ENCODE measurements around the gene DDA1.
"Not testable (repeated sequence)": the region's sequence is repeated elsewhere in the genome, so short reads cannot be mapped to it uniquely, and the experiment has no call there.

The DDA1 gene

DNA sequence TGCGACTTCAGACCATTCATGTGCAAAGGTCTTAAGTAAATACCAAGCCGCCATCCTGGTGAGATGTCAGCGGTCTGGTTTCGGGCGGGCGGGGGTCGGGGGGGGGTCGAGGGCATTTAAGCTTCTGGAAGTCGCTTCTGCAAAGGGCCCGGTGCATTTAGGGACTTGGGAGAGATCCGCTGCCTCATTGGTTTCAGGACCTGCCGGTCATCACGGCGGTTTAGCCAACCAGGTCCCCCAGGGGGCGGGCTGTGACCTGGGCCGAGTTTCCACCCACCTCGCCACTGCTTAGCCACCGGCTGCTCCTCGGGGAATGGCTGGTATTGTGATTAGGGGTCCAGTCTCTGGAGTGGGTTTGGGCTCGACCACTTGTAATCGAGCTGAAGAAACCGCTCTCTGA, 19.9 kb upstream of the DDA1 start:
- DNase-seq: no peak

DNA sequence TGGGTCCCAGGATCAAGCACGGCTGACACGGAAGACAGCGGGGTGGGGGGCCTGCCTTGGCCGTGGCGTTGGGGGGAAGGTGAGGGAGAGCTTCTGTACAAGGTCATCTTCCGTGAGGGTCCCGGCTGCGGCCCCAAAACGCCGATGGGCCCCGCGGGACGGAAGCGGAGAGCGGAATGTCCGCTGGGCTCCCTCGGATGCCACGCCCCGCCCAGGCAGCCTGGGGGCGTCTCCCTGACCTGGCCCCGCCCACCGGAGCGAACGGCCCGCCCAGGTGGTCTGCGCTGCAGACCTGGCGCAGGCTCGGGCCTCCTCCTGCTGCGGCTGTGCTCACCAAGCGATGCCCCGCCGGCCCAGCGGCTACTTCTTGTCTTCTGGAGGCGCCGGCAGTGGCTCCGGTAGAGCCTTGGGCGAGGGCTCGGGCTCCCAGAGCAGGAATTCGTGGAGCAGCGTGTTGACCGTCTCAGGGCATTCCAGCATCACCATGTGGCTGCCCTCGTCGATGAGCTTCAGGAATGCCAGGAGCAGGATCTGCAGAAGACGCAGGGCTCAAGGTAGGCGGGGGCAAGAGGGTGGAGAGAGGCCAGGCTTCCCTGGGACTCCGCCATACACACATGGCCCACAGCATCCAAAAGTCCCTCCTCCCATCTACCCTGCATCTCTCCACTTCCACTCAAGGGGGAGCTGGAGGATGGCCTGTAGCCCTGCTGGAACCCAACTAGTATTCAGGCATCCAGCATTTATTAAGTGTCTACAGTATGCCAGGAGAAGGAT, 16.9 kb upstream of the DDA1 start:
- DNase-seq: no peak

DNA sequence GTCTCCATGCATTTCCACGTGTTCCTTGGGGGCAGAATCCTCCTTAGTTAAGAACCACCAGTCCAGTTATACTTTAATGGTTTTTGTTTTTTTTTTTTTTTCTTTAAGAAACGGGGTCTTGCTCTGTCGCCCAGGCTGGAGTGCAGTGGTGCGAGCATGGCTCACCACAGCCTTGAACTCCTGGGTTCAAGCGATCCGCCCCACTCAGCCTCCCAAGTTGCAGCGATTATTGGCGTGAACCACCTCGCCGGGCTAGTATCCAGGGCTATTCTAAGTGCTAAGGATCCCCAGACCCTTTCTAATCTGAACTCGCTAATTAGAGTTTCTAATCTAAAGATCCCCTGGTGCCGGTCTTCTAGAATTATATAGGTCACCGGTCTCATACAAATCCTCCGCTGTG, 15.8 kb upstream of the DDA1 start:
- no peak for DNase-seq

DNA sequence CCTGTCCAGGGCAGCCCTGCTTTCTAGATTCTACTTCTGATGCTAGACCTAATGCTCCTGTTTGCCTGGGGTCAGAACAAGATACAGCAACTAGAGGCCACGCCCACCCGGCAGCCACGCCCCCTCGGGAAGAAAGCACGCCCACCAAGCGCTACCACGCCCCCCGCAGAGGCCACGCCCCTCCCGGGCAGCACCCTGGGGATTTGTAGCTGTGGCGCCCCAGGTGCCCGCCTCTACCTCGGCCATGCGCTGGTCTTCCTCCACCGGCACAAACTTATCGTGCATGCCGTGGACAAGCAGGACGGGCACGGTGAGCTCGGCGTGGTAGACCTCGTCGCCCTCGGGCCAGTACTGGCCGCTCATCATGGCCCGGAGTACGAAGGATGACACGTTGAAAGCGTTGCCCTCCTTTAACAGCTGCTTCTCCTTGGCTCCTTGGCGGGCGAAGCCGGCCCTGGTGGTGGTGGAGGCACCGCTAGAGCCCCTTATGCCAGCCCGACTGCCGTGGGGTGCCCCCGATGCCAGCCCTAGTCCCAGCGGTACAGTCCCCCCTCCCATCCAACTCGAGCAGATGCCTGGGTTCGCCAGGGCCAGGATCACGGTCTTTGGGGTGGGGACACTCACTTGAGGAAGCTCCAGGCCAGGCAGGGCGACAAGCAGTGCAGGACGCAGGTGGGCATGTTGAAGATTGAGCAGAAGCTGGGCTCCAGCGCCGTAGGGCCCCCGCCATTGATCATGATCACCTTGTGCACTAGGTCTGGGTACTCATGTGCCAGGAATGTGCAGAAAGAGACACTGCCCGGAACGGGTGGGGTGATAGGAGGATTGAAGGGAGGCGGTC, 15.1 kb upstream of the DDA1 start:
- DNase-seq: no peak

DNA sequence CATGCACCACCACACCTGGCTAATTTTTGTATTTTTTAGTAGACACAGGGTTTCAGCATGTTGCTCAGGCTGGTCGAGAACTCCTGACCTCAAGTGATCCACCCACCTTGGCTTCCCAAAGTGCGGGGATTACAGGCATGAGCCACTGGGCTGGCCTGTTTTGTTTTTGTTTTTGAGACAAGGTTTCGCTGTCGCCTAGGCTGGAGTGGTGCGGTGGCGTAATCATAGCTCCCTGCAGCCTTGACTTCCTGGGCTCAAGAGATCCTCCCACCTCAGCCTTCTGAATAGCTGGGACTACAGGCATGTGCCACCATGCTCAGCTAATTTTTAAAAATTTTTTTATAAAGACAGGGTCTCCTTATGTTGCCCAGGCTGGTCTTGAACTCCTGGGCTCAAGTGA, 13.8 kb upstream of the DDA1 start:
- not testable (repeated sequence) for DNase-seq

DNA sequence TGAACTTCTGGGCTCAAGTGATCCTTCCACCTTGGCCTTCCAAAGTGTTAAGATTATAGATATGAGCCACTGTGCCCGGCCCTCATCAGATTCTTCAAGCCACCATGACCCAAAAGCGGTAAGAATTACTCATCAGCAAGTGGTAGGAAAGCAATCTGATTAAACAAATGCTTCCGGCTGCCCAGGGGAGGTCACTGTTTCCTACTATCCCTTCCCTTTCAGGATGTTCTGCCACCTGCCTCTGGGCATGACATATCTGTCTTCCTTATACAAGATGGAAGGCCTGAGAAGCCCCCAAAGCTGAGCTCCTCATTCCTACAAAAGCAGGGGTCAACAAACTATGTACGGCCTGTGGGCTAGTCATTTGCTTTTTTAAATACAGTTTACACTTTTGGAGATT, 13.1 kb upstream of the DDA1 start:
- DNase-seq: no peak

DNA sequence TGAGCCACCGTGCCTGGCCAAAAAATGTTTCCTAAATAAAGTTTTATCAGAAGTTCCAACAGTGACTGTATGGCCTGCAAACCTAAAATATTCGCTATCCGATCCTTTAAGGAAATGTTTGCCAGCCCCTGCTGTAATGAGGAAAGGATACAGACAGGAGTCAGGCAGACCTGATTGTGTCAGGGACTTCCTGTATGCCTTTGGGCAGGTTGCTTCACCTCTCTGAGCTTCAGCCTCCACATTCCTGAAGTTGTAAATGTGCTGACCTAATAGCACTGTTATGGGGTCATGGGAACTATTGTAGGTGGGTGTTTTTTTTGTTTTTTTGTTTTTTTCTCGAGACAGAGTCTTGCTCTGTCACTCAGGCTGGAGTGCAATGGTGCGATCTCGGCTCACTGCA, 12.4 kb upstream of the DDA1 start:
- no peak for DNase-seq

DNA sequence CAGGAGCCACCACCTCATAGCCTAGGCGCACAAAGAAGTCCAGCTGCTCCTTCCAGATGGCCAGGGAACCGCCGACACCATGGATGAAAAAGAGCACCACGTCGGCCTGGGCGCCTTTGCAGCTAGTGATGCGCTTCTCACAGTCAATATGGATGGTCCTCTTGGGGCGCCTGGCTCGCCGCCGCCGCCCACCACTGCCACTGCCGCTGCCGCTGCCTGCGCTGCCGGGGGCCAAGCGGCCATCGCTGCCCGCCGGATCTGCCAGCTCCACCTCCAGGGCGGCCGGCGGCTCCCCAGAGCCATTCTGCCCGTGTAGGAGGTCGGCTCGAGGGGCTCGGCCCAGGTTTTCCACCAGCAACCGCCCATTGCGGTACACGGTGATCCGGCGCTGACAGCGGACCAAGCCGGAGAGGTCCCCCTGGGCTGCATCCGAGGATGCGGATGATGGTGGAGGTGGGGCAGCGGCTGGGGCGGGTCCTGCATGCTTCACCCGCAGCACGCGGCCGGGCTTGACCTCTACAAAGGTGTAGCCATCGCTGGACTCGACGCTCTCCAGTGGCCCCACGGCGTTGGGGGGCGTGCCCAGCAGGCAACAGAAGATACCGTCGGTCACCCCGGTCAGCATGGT, 8.3 kb upstream of the DDA1 start:
- no peak for DNase-seq

DNA sequence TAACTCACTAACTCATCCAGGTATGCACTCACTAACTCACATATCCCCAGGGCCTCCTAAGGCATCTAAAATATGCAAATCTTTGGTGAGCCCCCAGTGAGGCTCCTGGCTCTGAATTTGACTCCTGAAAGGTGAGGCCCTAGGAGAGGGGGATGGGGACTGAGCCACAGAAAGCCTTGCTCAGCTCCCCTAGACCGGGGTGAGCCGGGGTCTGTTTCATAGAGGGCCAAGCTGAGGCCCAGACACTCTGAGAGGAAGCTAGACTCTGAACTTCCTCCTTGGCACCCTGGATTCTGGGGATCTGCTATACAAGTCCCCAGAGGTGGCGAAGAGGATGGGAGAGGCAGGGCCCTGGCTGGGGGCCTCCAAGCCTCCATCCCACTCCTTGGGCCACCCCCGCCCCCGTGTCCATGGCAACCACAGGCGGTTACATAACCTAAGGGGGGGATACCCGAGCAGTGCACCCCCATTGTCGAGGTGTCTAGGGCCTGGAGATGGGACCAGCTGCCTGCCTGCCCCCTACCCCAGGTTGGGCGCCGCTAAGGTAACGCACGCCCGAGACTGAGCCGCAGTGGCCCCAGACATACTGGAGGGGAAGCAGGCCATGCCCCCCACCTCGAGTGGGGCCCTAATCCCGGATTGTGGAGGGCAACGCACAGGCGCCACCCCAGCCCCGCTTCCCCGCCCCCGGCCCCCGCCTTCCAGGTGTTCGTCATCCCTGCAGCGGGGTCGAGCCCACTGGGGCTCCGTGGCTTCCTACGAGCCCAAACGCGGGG, 6.8 kb upstream of the DDA1 start:
- no peak for DNase-seq

DNA sequence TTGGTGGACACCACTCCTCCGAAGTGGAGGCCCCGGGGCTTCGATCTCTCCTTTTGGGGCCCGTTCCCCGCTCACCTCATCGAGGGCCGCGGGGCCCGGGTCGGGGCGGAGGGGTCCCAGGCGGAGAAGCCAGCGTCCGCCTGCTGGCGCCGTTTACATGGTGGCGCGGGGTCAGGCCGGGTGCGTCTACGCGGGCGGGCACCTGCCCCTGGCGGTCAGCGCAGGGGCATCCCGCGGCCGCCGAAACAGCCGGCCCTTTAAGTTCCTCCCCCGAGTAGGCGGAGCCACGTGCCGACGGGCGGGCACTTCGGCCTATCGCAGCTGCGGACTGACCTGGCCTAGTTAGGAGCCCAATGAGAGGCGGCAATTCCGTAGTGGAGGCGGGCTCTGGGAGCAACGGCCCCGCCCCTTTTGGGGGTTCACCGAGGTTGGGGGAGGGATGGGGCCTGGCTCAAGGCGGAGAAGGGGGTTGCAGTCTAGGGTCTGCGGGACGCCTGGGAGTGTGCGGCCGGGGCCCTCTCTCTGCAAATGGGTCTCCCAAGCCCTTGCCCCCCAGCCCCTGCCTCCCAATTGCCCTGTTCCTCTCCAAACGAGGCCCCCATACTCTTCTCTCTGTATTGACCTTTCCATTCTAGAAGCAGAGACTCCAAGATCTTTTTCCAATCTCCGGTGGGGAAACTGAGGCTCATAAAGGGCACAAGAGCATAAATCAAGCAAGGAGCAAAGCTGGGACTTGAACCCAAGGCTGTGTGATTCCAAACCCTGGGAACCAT, 6.0 kb upstream of the DDA1 start, which contains the start of gene ABHD8:
TSS of gene ABHD8 (minus strand) at position 259 of the 773 bp plus-strand sequence. CDS start 1,809 bp downstream, outside the sequence.
- DNase-seq: peak; percentile 68

DNA sequence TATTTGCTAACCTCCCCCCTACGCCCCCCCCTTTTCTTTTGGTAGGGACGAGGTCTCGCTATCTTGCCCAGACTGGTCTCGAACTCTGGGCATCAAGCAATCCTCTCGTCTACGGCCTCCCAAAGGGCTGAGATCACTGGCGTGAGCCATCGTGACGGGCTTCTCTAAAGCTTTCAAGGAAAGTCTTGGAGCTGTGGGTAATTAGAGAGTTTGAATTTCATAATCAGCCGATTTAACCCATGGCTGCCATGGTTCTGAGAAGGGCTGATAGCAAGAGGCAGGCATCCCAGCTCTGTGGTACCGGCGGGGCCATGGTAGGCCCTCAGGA, 5.5 kb upstream of the DDA1 start:
- no peak for DNase-seq

DNA sequence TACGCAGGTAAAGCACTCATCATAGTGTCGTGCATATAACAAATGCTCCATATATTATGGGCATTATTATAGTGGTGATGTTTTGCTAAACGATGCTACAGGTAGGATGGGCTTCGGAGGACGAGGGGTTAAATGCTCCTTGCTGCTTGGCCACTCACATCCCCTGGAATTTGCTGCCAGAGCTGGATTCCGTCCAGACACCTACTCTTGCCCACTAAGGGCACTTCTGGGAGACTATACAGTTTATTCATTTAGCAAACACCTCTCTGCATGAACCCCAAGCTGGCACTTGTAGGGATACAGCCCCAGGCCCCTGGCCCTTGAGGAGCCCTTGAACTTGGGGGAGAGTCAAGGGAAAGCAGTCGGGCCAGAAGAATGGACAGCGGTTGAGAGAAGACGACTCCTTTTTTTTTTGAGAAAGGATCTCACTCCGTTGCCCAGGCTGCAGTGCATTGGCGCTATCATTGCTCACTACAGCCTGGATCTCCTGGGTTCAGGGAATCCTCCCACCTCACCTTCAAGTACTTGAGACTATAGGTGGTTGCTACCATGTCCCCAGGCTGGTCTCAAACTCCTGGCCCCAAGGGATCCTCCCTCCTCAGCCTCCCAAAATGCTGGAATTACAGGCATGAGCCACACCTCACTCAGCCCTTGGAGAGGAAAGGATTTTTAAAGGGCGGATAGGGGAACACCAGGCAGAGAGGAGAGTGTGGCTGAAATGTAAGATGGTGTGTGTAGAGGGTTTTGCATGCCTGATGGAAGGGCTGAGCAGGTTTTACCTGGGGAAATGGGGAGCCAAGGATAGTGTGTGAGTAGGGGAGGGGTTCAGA, 4.8 kb upstream of the DDA1 start:
- DNase-seq: no peak

DNA sequence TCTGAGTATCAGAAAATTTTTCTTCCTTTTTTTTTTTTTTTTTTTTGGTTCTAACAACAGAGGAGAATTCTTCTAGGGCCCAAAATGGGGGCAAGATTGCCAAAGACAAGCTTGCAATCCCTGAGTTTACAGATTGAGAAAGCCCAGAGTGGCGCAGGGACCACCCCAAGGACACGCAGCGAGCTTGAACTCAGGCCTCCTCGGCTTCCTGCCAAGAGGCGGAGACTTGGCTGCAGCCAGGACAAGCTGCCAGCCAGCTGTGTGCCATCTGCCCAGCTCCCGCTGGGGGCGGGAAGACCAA, 4.2 kb upstream of the DDA1 start:
- DNase-seq: no peak

DNA sequence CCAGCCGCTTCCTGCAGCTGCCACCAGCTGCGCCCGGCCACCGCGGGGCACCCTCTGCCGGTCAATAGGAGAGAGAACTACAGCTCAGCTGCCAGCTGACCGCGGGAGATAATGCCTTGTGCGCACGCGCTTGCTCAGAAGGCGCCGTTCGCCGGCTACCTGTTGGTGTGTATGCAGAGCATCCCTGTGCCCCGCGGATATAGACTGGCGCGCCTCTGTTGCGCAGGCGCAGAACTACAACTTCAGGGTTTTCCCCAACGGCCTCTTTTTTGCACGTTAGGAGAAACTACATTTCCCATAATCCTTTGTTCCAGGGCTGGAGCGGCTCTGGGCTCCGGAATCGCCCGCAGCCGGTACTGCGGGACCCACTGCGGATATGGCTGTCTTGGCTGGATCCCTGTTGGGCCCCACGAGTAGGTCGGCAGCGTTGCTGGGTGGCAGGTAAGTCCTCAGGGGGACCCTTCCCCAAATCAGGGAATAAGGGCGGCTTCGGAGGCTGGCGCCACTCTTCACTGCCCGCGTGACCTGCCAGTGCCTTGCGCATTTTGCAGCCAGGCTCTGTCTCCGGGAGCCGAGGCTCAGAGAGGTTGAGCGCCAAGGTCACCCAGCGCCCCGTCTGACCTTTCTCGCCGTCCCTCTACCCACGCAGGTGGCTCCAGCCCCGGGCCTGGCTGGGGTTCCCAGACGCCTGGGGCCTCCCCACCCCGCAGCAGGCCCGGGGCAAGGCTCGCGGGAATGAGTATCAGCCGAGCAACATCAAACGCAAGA, 3.7 kb upstream of the DDA1 start, which contains the start of gene MRPL34:
TSS of gene MRPL34 (plus strand) at position 356 of the 768 bp plus-strand sequence. CDS start at position 377, 21 bp downstream.
- peak; percentile 96 for DNase-seq

DNA sequence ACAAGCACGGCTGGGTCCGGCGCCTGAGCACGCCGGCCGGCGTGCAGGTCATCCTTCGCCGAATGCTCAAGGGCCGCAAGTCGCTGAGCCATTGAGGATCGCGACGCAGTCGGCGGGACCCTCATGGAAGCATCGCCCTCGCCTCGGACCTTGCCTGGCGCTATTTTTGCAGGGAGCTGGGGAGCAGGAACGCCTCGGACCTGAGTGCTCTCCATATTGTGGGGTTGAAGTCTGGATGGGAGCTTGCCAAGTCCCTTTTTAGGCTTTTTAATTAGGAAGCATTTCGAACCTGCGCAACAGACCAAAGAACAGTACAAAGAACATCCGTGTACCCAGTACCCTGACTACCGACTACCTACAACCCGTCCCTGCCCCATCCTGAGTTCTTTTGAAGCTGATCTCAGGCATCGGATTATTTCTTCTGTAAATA, 3.1 kb upstream of the DDA1 start:
- DNase-seq: no peak

DNA sequence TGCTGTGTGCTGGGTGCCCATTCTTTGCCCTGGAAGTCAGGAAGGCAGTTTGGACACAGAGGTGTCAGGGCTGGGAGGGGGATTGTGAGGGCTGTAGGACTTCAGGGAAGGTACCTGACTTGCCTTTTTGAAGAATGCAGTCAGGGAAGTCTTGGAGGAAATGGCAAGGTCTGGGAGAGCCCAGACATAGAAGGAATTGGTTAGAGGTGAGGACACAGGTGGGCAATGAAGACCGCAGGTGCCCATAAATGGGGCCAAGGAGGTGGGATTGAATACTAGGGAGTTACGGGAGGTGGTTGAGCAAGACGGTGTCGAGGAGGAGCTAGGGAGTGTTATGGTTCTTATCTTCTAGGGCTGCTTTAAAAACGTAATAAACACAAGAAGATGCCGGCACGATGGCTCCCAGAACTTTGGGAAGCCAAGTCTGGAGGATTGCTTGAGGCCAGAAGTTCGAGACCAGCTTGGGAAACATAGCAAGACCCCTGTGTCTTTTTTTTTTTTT, 1.4 kb upstream of the DDA1 start:
- no peak for DNase-seq

DNA sequence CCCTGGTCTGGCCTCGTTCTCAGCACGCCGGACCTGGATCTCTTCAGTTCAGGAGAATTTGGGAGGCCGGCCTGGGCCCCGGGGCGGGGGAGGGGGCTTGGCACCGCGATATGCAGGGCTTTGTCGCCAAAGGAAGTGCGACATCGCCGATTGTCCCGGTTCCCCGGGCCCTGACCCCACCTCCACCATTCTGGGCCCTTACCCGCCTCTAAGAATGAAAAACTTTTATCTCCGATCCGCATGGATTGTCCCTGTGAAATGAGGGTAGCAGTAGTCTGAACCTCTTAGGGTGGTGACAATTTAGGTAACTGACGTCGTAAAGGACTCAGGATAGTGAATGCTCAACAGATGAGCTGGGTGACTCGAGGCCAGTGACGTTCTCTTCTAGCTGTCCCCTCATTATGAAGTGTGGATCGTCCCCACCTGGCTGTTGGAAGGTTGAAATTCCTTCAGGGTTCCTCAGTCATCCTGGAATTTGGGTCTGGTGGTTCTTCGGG, 650 bp downstream of the DDA1 start:
- no peak for DNase-seq

DNA sequence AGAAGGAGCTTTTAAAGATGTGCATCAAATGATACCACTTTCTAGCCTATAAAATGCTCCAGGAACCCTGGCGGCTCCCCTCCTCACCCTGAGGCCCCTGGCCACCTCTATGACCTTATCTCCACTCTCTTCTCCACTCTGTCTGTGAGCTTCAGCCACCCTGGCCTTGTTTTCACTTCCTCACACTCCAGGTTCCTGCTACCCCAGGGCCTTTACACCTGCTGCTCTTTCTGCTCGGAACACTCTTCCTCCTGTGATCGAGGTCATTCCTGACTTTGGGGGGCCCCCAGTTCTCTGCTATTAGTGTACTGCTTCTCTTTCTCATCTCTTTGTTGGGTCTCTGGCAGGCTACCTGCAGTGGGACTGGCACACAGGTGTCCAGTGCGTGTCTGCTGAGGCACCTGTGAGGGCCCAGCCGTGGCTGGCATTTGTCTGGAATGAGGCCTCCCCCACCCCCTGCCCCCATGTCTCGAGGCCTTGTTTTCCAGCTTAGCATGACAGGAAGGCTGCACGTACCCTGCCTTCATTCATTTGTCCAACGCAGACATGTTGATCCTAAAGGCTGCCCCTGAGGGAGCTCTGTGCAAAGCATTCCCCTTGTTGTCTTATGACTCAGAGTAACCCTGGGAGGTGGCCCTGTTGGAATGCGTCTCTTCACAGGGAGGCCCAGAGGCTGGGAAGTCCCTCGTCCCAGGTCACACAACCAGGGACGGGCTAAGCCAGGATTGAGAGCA, 2.3 kb downstream of the DDA1 start:
- no peak for DNase-seq
